Non-pigmented ciliary epithelial cell (primary cell): ENCODE data around the gene PPP4R4.
A peak's percentile ranks its signal among the peaks of the same experiment; 100 is the strongest.
"Not testable (repeated sequence)": the region's sequence is repeated elsewhere in the genome, so short reads cannot be mapped to it uniquely, and the experiment has no call there.

Experiments used
- DNase-seq: peaks from one replicate; pipeline ENCODE4 v3.0.0-alpha.2; 2010; ENCODE audit warnings: low read depth

PPP4R4 gene

DNA sequence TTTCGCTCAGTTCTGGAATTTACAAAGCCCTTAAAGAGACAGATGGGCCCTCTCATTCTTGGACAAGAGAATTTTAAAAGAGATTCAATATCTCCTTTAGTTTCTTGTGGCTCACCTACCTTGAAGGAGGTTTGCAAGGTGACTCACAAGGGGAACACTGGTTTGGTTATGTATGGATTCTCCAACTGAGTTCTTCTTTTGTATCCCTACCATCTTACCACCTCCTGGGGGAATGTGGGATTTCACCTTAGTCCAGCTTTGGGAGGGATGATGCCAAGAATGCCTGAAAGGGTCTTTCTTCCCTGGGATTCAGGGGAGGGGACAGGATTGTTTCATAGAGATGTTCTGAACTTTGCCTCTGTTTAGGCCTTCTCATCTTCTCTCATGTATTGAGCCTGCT, 3.7 kb downstream of the PPP4R4 start:
- no peak for DNase-seq

DNA sequence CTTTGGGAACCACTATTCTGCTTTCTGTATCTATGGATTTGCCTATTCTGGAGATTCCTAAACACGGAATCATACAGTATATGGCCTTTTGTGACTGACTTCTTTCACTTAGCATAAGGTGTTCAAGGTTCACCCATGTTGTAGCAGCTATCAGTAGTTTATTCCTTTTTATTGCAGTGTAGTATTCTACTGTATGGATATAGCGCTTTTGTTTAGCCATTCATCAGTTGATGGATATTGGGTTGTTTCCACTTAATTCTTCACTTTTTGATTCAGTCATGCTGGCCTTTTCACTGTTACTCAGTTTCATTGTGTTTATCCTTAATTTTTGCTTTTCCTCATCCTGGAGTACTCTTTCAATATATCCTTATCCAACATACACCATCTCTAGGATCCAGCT, 5.1 kb downstream of the PPP4R4 start:
- DNase-seq = no peak

DNA sequence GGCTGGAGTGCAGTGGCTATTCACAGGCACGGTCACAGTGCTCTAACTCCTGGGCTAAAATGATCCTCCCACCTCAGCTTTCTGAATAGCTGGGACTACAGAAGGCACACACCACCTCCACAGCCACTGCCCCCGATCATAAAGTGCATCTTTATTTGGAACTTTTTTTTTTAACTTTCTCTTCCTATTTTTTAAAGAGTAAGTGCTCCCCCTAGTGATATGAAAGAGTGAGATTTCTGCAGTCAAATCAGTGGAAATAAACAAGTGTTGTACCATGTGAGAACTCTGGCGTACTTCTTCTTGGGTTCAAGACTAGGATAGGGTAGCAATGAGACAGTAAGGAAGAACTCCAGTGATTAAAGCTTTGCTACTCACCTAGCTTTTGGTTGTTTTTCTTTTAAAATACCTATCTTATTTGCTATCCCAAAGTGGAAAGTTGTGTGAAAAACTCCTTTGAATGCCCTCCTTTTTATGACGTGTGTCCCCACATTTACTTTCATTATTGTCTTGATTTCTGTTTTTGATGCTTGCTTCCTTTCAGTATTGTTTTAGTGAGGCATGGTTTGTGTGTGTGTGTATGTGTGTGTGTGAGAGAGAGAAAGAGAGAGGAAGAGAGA, 6.6 kb downstream of the PPP4R4 start:
- DNase-seq = no peak

DNA sequence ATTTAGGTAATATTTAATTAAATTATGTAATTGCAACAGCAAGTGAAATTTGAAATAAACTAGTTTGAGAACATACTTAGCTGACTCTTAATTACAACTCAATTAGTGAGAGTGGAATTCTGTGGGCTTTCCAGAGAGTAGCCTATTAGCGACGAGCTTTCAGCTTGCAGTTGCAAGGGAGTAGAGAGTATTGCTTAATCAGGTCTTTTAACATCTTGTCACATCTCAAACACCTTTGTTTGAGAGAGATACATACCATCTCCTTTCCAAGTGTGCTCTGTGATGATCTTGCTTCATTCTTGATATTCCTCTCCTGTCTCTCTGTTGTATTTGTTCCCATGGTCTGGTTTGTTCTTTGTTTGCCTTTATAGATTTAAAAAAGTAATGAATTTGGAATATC, 7.7 kb downstream of the PPP4R4 start:
- DNase-seq = no peak

DNA sequence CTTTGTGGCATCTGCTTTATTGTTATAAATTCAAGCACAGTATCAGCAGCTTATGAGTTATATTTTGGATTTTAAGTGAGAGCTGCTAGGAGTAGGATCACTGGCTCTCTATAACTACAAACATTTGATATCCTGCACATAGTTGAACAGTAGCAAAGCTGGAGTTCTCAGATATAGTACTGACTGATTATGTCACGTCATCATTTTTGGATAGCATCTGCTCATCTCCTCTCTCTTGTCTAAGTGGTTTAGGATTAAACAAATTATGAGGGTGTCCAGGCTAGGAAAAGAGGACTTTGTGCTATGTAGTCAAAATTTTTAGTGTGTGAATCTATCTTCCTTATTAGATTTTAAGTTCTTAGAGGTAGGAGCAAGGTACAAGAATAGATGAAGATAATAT, 18.4 kb downstream of the PPP4R4 start:
- DNase-seq = no peak

DNA sequence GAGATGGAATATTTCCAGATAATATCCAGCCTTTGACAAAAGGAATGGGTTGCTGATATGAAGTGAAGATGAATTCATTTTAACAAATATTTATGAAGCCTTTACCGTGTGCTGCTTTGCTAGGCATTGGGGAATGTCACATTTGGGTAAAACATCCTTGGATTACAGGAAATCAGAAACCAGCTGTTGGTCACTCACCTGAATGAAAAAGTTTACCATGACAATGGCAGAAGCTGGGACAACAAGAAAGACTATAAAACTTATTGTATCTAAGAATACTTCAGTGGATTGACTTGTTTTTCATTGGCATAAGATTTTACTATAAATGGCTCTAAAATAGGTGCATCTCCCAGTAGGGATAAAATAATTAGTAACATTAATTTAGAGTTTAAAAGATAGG, 19.7 kb downstream of the PPP4R4 start:
- DNase-seq = no peak

DNA sequence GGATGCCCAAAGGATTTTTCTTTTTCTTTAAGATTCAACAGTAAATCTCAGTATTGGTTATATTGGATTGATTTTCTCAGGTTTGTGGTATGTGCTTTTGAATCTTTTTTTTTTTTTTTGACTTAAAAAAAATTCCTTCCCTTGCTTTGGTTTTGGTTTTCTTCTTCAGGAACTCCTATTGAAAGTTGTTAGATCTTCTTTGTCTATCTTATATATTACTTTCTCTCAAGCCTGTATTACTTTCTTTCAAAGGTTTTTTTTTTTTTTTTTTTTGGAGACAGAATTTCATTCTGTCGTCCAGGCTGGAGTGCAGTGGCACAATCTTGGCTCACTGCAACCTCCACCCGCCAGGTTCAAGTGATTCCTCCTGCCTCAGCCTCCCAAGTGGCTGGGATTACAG, 21.9 kb downstream of the PPP4R4 start:
- no peak for DNase-seq

DNA sequence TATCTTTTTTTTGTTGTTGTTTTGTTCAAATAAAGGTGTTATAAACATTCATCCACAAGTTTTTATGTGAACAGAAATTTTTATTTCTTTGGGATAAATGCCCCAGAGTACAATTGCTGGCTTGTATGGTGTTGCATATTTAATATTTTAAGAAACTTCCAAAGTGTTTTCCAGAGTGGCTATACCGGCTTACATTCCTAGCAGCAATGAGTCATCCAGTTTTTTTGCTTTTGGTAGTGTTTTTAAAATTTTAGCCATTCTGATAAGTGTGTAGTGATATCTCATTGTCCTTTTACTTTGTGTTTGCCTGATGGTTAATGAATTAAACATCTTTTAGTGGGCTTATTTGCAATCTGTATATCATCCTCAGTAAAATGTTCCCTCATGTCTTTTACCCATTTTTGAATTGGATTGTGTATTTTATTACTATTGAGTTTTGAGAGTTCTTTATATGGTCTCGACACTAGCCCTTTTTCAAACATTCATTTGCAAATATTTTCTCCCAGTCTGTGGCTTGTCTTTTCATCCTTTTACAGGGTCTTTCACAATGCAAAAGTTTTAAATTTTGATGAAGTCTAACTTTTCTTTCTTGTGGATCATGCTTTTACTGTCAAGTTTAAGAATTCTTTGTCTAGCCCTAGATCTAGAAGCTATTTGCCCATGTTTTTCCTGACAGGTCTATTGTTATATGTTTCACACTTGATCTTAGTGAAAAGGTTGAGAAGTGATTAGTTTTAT, 29.5 kb downstream of the PPP4R4 start:
- no peak for DNase-seq

DNA sequence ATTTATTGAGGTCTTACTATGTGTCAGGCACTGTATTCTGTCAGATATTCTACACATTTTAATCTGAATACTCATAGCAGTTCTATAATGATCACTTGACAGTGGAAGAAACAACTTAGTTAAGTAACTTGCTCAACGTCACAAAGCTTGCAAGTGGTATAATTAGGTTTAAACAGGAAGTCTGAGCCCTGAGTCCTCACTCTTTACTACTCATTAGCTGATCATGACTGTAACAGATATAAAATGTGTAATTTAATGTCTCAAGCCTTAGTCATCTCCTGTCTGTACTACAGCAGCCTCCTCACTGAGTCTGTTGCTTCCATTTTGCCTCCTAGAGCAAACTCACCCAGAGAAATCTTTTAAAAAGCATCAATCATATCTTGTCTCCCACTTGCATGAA, 38.9 kb downstream of the PPP4R4 start:
- DNase-seq = peak; percentile 28

DNA sequence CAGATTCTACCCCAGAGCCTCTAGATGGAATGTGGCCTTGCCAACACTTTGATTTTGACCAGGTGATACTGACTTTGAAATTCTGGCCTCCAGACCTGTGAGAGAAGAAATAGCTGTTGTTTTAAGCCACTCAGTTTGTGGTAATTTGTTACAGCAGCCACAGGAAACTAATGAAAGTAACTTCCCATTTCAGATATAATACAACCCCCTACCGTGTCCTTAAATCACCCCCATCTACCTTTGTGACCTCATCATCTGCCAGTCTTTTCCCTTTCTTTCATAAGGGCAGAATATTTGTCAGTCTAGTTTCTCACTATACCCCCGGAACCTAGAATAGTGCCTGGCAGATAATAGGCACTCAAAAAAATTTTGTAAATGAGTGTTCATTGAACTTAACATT, 39.6 kb downstream of the PPP4R4 start:
- no peak for DNase-seq

DNA sequence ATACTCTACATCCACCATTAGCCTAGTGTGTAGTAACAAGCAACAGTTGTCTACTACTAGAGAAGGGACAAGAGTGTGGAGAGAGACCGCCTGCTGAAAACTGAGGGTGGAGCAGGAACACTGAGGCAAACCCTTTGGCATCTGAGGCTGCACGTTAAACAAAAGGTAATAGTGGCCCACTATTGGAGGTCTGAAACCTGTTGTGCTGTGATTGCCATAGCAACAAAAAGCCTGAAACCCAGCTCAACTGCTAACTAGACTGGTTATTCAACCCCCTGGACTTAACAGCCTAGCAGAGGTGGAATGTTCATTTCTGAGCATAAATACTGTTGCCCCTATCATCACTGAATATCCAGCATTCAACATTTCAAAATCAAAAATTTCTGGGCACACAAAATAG, 43.0 kb downstream of the PPP4R4 start:
- DNase-seq = no peak

DNA sequence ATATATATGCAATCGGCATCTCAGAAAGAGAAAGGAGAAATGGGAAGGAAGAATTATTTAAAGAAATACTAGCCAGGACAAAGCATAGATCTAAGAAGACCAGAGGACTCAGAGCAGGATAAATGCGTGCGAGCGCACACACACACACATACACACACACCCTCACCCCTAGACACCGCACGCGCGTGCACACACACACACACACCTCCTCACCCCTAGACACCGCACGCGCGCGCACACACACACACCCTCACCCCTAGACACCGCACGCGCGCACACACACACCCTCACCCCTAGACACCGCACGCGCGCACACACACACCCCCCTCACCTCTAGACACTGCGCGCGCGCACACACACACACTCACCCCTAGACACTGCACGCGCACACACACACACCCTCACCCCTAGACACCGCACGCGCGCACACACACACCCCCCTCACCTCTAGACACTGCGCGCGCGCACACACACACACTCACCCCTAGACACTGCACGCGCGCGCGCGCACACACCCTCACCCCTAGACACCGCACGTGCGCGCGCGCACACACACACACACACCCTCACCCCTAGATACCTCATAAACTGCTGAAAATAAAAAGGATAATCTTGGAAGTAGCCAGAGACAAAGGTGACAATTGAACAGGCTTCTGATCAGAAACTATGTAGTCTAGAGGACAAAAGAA, 44.2 kb downstream of the PPP4R4 start:
- DNase-seq = not testable (repeated sequence)

DNA sequence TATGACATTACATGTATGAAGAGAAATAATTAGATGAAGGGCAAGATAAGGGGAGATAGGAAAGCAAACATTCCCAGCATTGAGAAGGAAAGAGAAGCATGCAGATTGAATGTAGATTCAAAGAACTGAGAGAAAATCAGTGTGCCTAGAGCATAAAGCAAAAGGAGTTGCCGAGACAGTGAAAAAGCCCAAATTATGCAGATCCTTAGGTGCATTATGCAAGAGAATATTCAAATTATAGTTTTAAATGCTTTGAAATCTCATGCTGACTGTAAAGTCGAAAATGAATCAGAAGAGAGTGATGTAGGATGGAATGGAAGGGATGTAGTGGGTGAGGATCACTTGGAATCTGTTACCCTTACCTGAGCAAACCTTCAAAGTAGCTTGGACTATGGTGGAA, 49.9 kb downstream of the PPP4R4 start:
- no peak for DNase-seq

DNA sequence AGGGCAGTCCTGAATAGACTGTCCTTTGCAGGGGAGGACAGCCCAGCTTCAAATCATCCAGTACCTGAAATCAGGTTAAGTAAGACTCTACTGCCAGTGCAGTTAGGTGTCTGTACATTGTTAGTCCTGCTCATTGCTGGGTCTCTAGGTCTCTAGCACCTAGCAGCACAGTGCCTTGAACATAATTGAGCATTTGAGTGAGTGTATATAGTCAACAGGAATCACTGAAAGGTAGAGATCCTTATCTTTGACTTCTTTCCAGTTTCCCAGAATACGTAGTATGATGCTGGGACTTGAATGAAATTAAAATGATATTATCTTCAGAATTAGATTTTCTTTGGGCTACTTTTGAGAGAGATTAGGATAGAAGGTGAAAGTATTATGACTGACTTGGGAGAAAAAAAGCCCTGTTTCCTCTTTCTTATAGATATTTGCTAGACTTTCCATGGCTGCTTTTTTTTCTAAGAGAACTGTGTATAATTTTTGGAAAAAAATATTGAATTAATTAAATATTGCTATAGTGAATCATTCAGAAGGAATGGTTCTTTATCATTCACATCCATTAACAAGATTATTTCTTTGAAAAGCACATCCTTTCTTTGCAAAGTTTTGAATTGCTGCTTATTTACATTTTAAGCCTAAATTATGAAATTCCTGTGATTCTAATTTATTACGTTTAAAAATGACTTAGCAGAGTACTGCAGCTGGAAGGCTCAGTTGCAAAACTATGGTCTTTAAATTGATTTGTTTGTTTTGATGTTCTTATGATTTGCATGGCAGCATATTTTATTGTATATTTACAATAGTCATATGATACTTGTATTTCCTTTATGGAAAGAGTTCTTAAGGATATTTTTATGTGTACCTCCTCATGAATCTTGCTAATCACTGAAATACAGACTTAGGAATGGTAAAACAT, 51.6 kb downstream of the PPP4R4 start:
- no peak for DNase-seq

DNA sequence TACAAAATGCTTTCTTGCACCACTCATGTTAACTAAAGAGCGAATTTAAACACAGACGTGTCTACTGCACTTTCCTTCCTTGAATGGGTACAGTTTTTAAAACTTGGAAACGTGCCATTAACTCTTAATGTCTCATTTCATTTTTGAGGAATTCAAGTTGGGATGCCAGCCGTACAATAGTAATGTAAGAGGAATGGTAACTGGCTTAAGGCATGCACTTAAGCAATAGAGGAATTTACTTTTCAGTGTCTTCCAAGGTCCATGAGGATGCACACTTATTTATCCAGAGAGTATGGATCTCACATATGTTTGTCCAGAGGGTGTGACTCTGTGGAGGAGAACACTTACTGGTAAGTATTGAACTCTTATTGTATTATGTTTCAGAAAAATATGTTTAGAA, 52.9 kb downstream of the PPP4R4 start:
- no peak for DNase-seq

DNA sequence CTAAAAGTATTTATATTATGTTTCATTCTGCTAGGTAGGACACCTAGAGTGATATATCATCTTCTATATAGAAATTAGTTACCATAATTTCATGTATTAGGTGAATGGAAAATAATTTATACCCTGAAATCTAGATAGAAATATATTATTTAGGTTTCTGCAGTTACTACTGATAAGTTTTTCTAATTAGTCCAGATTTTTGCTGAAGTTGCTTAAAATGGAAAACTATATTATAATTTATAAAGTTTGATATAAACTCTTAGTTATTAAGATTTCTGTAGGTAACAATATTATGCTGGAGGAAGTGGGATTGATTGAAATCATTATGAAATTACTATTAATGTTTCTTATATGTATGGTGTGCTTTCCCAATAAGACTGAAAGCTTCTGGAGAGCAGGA, 62.9 kb downstream of the PPP4R4 start:
- DNase-seq = no peak

DNA sequence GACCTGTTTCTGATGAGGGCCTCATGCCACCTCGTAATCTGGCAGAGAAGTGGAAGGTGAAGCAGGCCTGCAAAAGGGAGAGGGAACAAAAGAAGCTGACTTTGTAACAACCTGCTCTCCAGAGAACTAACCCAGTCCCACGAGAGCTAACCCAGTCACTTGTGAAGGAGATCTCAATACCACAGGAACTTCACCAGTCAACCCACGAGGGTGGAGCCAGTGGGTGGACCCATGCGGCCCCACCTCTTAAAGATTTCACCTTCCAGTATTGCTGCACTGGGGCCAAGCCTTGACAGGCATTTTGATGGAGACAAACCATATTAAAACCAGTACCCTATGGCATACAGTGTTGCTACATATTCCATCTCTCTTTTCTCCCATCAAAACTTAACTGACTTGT, 63.9 kb downstream of the PPP4R4 start:
- no peak for DNase-seq

DNA sequence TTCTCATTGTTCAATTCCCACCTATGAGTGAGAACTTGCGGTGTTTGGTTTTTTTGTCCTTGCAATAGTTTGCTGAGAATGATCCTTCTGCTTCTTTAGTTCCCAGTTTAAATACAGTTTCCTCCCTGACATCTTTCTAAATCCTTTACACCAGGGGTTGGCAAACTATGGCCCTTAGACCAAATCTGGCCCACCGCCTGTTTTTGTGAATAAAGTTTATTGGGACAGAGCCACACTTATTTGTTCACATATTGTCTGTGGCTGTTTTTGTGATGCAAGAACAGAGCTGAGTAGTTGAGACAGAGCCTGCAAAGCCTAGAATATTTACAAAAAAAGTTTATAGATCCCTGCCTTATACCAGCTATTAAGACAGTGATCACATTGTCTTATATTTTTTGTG, 65.3 kb downstream of the PPP4R4 start:
- DNase-seq = no peak

DNA sequence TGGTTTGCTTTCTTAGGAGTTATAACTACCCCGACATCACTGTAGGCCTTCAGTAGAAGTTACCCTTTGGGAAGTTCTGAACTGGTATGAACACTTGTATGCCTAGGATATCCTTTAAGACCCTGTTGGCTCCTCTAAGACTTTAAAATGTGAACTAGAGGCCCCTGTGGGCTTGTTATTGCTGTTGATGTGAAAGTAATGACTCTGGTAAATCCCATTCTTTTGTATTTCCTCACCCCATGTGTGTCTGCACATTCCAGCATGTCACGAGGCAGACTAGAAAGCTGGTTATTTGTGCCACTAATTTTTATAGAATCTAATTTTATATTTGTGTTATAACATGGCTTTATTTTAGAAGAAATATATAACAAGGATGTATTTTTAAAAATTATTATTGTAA, 70.1 kb downstream of the PPP4R4 start:
- DNase-seq = no peak

DNA sequence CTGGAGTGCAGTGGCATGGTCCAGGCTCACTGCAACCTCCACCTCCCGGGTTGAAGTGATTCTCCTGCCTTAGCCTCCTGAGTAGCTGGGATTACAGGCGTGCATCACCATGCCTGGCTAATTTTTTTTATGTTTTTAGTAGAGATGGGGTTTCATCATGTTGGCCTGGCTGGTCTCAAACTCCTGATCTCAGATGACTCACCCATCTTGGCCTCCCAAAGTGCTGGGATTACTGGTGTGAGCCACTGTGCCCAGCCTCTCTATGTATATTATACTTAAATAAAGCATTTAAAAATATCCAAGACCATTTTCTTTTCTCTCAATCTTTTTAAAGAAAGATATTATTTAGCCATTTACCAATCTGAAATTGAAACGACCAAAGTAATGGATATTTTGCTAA, 90.1 kb downstream of the PPP4R4 start:
- not testable (repeated sequence) for DNase-seq

DNA sequence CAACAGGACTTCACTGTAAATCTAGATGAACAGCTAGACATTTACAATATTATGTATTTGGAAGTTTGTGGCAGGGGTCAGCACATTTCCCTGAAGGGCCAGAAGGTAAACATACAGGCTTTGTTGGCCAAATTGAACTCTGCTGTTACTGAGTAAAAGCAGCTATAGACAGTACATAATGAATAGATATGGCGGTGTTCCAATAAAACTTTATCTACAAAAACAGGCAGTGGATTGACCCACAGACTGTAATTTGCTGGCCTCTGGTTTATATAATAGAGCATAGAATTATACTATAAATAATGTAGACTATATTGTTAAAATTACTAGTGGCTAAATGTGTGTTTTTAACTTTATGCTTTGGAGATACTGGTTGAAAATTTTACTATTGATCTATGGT, 93.2 kb downstream of the PPP4R4 start:
- no peak for DNase-seq

DNA sequence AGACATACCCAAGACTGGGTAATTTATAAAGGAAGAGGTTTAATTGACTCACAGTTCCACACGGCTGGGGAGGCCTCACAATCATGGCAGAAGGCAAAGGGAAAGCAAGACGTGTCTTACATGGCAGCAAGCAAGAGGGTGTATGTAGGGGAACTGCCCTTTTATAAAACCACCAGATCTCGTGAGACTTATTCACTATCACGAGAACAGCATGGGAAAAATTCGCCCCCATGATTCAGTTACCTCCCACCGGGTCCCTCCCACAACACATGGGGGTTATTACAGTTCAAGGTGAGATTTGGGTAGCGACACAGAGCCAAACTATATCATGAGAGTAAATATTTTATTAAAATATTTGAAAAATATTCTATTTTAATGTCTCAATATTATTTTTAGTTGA, 94.5 kb downstream of the PPP4R4 start:
- DNase-seq = not testable (repeated sequence)
